Neural progenitor cell (in vitro differentiated cells): ENCODE data around the gene DLGAP3. TPM values are rescaled to one million over a fixed set of nuclear protein-coding genes. Genes with fewer than 3 reads are reported as not detected.

Experiments
- DNase-seq: peaks from one replicate; pipeline ENCODE4 v3.0.0-alpha.2; 2016; ENCODE audit warnings: low spot score
- H2AFZ ChIP-seq: fragments of 200-600 bp; sonication (generic); replicated peaks from 2 replicates; pipeline ENCODE4 v1.6.1; 2016; ENCODE audit warnings: antibody characterized with exemption
- H3F3A ChIP-seq: fragments of 200-600 bp; sonication (generic); 2 replicates; pipeline ENCODE4 v1.6.1; 2016; ENCODE audit warnings: antibody characterized with exemption, low read depth
- H3K27ac ChIP-seq: fragments of 200-600 bp; sonication (generic); 2 replicates; pipeline ENCODE4 v1.5.1; 2016; ENCODE audit warnings: mild to moderate bottlenecking
- H3K27me3 ChIP-seq: fragments of 200-600 bp; sonication (generic); 2 replicates; pipeline ENCODE4 v1.6.1; 2016; ENCODE audit warnings: mild to moderate bottlenecking, moderate library complexity
- H3K36me3 ChIP-seq: fragments of 200-600 bp; sonication (generic); 2 replicates; pipeline ENCODE4 v1.5.1; 2016
- H3K4me1 ChIP-seq: fragments of 200-600 bp; sonication (generic); 2 replicates; pipeline ENCODE4 v1.6.1; 2016; ENCODE audit warnings: mixed run types
- H3K4me2 ChIP-seq: fragments of 200-600 bp; sonication (generic); 2 replicates; pipeline ENCODE4 v1.6.1; 2016
- H3K4me3 ChIP-seq: fragments of 200-600 bp; sonication (generic); 2 replicates; pipeline ENCODE4 v1.5.1; 2016
- H3K79me2 ChIP-seq: fragments of 200-600 bp; sonication (generic); 2 replicates; pipeline ENCODE4 v1.6.1; 2016; ENCODE audit warnings: low read depth
- H3K9ac ChIP-seq: fragments of 200-600 bp; sonication (generic); 2 replicates; pipeline ENCODE4 v1.6.1; 2016
- H3K9me3 ChIP-seq: fragments of 200-600 bp; sonication (generic); 2 replicates; pipeline ENCODE4 v1.5.1; 2016; ENCODE audit warnings: low read depth
- H4K20me1 ChIP-seq: fragments of 200-600 bp; sonication (generic); 2 replicates; pipeline ENCODE4 v1.6.1; 2016; ENCODE audit warnings: low read depth
- H3K27ac Mint-ChIP-seq: 3 replicates; pipeline ENCODE4 v1.8.0; 2021; ENCODE audit warnings: mixed read lengths
- H3K27me3 Mint-ChIP-seq: 2 replicates; pipeline ENCODE4 v1.8.0; 2022; ENCODE audit warnings: low read depth, mild to moderate bottlenecking, inconsistent platforms, moderate library complexity, mixed read lengths; ENCODE audit not compliant: insufficient read depth
- H3K36me3 Mint-ChIP-seq: 3 replicates; pipeline ENCODE4 v1.8.0; 2021; ENCODE audit warnings: mixed read lengths
- H3K4me1 Mint-ChIP-seq: 3 replicates; pipeline ENCODE4 v1.8.0; 2021; ENCODE audit warnings: mixed read lengths
- H3K4me3 Mint-ChIP-seq: 3 replicates; pipeline ENCODE4 v1.8.0; 2021; ENCODE audit warnings: mild to moderate bottlenecking, moderate library complexity, mixed read lengths
- H3K9me3 Mint-ChIP-seq: 3 replicates; pipeline ENCODE4 v1.8.0; 2020; ENCODE audit warnings: mixed read lengths
- CTCF ChIP-seq: fragments of 200-600 bp; sonication (generic); IDR thresholded peaks from 2 replicates; pipeline ENCODE4 v1.5.1; 2017; ENCODE audit warnings: antibody characterized with exemption, mild to moderate bottlenecking
- EZH2 ChIP-seq: fragments of 200-600 bp; sonication (generic); IDR thresholded peaks from 2 replicates; pipeline ENCODE4 v1.6.1; 2017; ENCODE audit warnings: antibody characterized with exemption, mild to moderate bottlenecking, moderate library complexity
- EZH2phosphoT487 ChIP-seq: fragments of 200-600 bp; sonication (generic); IDR thresholded peaks from 2 replicates; pipeline ENCODE4 v1.6.1; 2017; ENCODE audit warnings: antibody characterized with exemption
- total RNA-seq: library from RNA; depleted of rRNA; stranded (reverse); fragments of >200 nt; gene quantifications from 2 replicates; pipeline ENCODE4 v1.2.3, GENCODE V29; 2015; ENCODE audit warnings: low replicate concordance

Gene DLGAP3
- total RNA-seq, 1 donor from 2014 or later: not detected

DNA sequence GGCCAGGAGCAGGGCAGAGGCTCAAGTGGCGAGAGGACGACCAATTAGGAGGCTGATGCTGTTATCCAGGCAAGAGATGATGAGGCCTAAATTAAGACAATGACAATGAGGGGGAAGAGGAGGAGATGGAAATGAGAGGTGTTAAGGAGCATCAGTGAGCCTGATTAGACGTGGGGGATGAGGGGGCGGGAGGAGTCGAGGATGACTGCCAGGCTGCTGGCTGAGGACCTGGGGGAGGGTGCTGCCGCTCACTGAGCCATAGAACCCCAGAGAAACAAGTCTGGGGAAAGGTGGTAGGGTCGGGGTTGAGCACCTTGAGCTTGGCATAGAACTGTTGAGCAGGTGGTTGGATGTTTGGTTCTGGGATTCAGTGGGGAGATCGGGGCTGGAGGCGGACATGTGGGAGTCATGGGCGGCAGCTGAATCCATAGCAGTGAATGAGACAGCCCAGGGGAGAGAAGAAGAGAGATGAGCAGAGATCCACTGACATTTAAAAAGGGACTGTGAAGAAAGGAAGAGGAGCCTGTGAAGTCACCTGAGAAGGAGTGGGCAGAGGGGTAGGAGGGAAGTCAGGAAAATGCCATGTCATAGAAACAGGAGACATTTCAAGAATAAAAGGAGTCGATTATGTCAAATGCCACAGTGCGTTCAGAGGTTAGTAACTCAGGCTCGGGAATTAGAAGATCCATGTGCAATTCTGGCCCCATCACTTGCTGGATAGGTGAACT is 28.5 kb downstream of the DLGAP3 start:
- no peaks in the 10 kb centered on the region for H3K9me3 ChIP-seq
- H3K27ac ChIP-seq: no peak overlapping the region
- H3K36me3 ChIP-seq: no peaks in the 10 kb centered on the region
- no peak overlapping the region for H3K4me3 Mint-ChIP-seq
- H3K9me3 Mint-ChIP-seq: no peaks in the 10 kb centered on the region
- no peaks in the 10 kb centered on the region for H3K36me3 Mint-ChIP-seq
- no peak overlapping the region for H3K9ac ChIP-seq
- H3K27me3 Mint-ChIP-seq: peaks cover 9% of the 10 kb centered on the region
- no peak for DNase-seq
- no peak overlapping the region for H2AFZ ChIP-seq
- no peak overlapping the region for H3K27ac Mint-ChIP-seq
- H3K4me1 ChIP-seq: no peaks in the 10 kb centered on the region
- no peak overlapping the region for H3K4me3 ChIP-seq
- H3F3A ChIP-seq: no peaks in the 10 kb centered on the region
- H3K4me2 ChIP-seq: no peak overlapping the region
- H3K79me2 ChIP-seq: no peaks in the 10 kb centered on the region
- H3K4me1 Mint-ChIP-seq: peaks cover 3% of the 10 kb centered on the region
- no peak for TF ChIP-seq EZH2
- no peak for TF ChIP-seq CTCF
- TF ChIP-seq EZH2phosphoT487: no peak
- no peaks in the 10 kb centered on the region for H3K27me3 ChIP-seq
- no peaks in the 10 kb centered on the region for H4K20me1 ChIP-seq

- H3K79me2 ChIP-seq: no peaks in the 10 kb centered on the region
- no peak for DNase-seq
- H3K4me1 ChIP-seq: no peaks in the 10 kb centered on the region
- Mint-ChIP-seq H3K27me3 (peaks cover 9% of the 10 kb centered on the region), H3K27ac (no peak overlapping the region), H3K9me3 (no peaks in the 10 kb centered on the region), H3K4me3 (no peak overlapping the region), H3K36me3 (no peaks in the 10 kb centered on the region), H3K4me1 (no peaks in the 10 kb centered on the region)
- TF ChIP-seq CTCF: no peak
- TF ChIP-seq EZH2: no peak
- no peak for TF ChIP-seq EZH2phosphoT487
- H4K20me1 ChIP-seq: no peaks in the 10 kb centered on the region
- H3K4me3 ChIP-seq: no peak overlapping the region
- no peaks in the 10 kb centered on the region for H3F3A ChIP-seq
- no peaks in the 10 kb centered on the region for H3K9me3 ChIP-seq
- H2AFZ ChIP-seq: no peak overlapping the region
- H3K9ac ChIP-seq: no peak overlapping the region
- no peak overlapping the region for H3K27ac ChIP-seq
- H3K36me3 ChIP-seq: no peaks in the 10 kb centered on the region
- H3K4me2 ChIP-seq: no peak overlapping the region
- H3K27me3 ChIP-seq: no peaks in the 10 kb centered on the region
Measured at GRCh38 chr1:34899906-34900305, 29.5 kb downstream of the DLGAP3 start.

- no peaks in the 10 kb centered on the region for H3F3A ChIP-seq
- no peak overlapping the region for H3K4me3 ChIP-seq
- no peaks in the 10 kb centered on the region for H3K4me1 ChIP-seq
- H4K20me1 ChIP-seq: no peaks in the 10 kb centered on the region
- no peaks in the 10 kb centered on the region for H3K36me3 ChIP-seq
- no peaks in the 10 kb centered on the region for H3K36me3 Mint-ChIP-seq
- no peaks in the 10 kb centered on the region for H3K27me3 ChIP-seq
- H2AFZ ChIP-seq: no peak overlapping the region
- H3K9me3 Mint-ChIP-seq: no peaks in the 10 kb centered on the region
- no peaks in the 10 kb centered on the region for H3K9me3 ChIP-seq
- peaks cover 9% of the 10 kb centered on the region for H3K27me3 Mint-ChIP-seq
- H3K27ac ChIP-seq: no peak overlapping the region
- H3K79me2 ChIP-seq: no peaks in the 10 kb centered on the region
- no peak overlapping the region for H3K4me3 Mint-ChIP-seq
- no peak for DNase-seq
- no peaks in the 10 kb centered on the region for H3K4me1 Mint-ChIP-seq
- no peak overlapping the region for H3K27ac Mint-ChIP-seq
- H3K4me2 ChIP-seq: no peak overlapping the region
- H3K9ac ChIP-seq: no peak overlapping the region
- TF ChIP-seq EZH2: no peak
- TF ChIP-seq CTCF: no peak
- TF ChIP-seq EZH2phosphoT487: no peak
Measured at GRCh38 chr1:34899471-34899870, 30.0 kb downstream of the DLGAP3 start.
